Measurements from ENCODE around the gene ZNF414. TPM values are rescaled to one million over a fixed set of nuclear protein-coding genes. Genes with fewer than 3 reads are reported as not detected.
"Not testable (repeated sequence)": the region's sequence is repeated elsewhere in the genome, so short reads cannot be mapped to it uniquely, and the experiment has no call there.

ZNF414 gene
- total RNA-seq, 1 experiment from 2014 or later = 27.2 TPM

DNA sequence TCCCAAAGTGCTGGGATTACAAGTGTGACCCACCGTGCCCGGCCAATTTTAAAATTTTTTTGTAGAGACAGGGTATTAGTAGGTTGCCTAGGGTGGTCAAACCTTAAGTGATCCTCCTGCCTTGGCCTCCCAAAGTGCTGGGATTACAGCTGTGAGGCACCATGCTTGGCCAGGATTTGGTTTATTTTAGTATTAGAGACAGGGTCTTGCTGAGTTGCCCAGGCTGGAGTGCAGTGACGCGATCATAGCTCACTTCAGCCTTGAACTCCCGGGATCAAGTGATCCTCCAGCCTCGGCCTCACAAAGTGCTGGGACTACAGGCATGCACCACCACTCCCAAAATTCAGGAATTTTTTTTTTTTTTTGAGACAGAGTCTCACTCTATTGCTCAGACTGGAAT is 5.4 kb upstream of the ZNF414 start:
- ChIA-PET POLR2A (no interaction called here), CTCF (interaction anchor here (0.6 to 1.1 kb wide), 2 partner anchors 61 to 556 kb away, joined by 3 to 5 read pairs; no protein-coding TSS in a partner anchor)
- intact Hi-C loops (cut with micrococcal nuclease) = no loop called here
- Mint-ChIP-seq H3K4me1 (ENCODE audit: insufficient read depth, unreplicated experiment) (peaks cover 15% of the 10 kb centered on the region), H3K36me3 (ENCODE audit: insufficient read depth, unreplicated experiment) (peaks cover 6% of the 10 kb centered on the region), H3K27me3 (ENCODE audit: insufficient read depth, unreplicated experiment) (no peaks in the 10 kb centered on the region), H3K27ac (ENCODE audit: low read depth, unreplicated experiment) (no peak overlapping the region), H3K9me3 (ENCODE audit: unreplicated experiment) (no peaks in the 10 kb centered on the region), H3K4me3 (ENCODE audit: unreplicated experiment) (no peak overlapping the region)
- TF ChIP-seq, protein P1, sequence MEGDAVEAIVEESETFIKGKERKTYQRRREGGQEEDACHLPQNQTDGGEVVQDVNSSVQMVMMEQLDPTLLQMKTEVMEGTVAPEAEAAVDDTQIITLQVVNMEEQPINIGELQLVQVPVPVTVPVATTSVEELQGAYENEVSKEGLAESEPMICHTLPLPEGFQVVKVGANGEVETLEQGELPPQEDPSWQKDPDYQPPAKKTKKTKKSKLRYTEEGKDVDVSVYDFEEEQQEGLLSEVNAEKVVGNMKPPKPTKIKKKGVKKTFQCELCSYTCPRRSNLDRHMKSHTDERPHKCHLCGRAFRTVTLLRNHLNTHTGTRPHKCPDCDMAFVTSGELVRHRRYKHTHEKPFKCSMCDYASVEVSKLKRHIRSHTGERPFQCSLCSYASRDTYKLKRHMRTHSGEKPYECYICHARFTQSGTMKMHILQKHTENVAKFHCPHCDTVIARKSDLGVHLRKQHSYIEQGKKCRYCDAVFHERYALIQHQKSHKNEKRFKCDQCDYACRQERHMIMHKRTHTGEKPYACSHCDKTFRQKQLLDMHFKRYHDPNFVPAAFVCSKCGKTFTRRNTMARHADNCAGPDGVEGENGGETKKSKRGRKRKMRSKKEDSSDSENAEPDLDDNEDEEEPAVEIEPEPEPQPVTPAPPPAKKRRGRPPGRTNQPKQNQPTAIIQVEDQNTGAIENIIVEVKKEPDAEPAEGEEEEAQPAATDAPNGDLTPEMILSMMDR (IDR thresholded peaks at IDR 0.05; ENCODE audit: unreplicated experiment) = no peak
- no TSS peak for BruUV-seq (replicated peaks)
- DNase-seq (ENCODE audit: unreplicated experiment) = no peak

DNA sequence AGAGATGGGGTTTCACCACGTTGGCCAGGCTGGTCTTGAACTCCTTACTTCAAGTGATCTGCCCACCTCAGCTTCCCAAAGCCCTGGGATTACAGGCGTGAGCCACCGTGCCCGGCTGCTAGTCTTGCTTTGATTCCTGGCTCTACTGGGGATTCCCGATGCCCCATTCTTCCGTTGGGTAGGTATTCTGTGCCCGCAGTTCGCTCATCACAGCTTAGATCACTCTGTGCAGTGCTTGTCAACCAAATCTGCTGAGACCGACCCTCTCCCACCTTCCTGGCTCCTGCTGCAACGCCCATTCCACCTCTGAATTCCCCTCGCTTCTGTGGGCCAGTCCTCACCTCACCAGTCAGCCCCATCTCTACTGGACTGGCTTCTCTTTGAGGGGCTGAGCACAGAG is 4.6 kb upstream of the ZNF414 start:
- H3K4me1 Mint-ChIP-seq (ENCODE audit: insufficient read depth, unreplicated experiment) = peaks cover 15% of the 10 kb centered on the region
- POLR2A ChIA-PET = interaction anchor here (0.7 kb wide), 1 partner anchor 98 kb away, joined by 3 read pairs; no protein-coding TSS in a partner anchor
- H3K9me3 Mint-ChIP-seq (ENCODE audit: unreplicated experiment) = no peaks in the 10 kb centered on the region
- CTCF ChIA-PET = interaction anchor here (1.1 kb wide), 1 partner anchor 62 kb away, joined by 3 read pairs; no protein-coding TSS in a partner anchor
- H3K27me3 Mint-ChIP-seq (ENCODE audit: insufficient read depth, unreplicated experiment) = no peaks in the 10 kb centered on the region
- DNase-seq (ENCODE audit: unreplicated experiment) = no peak
- TF ChIP-seq, protein P1 (IDR thresholded peaks at IDR 0.05; ENCODE audit: unreplicated experiment) = no peak
- H3K36me3 Mint-ChIP-seq (ENCODE audit: insufficient read depth, unreplicated experiment) = peaks cover 8% of the 10 kb centered on the region
- H3K4me3 Mint-ChIP-seq (ENCODE audit: unreplicated experiment) = no peak overlapping the region
- no TSS peak for BruUV-seq (replicated peaks)
- intact Hi-C loops (cut with micrococcal nuclease) = no loop called here
- no peak overlapping the region for H3K27ac Mint-ChIP-seq (ENCODE audit: low read depth, unreplicated experiment)

DNA sequence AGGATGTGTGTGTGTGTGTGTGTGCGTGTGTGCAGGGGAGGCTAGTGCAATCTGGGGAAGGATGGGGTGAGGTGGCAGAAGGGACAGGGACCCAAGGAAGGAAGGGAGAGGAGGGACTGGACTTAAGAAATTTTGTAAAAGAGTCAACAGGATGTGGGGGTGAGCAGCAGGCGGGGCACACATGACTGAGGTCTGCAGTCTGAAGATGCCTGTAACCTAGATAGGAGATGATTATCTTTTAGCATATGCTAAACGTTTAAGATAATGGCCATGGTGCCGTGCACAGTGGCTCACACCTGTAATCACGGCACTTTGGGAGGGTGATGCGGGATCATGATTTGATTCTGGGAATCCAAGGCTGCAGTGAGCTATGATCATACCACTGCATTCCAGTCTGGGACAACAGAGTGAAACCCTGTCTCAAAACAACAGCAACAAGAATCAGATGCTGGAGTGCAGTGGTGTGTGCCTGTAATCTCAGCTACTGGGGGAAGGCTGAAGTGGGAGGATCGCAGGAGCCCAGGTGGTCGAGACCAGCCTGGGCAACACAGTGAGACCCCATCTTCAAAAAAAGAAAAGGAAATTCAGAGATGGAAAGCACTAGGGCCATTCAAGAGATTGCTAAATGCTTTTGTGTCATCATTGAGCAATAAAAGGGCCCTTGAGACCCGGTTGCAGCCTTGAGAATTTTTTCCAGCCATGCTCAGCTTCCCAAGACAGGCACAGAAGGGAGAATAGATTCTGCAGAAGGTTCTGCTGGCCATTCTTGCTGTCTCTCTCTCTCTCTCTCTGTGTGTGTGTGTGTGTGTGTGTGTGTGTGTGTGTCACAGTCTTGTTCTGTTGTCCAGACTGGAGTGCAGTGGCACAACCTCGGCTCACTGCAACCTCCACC is 3.8 kb upstream of the ZNF414 start:
- intact Hi-C loops (cut with micrococcal nuclease) = no loop called here
- ChIA-PET POLR2A (no interaction called here), CTCF (no interaction called here)
- Mint-ChIP-seq H3K9me3 (ENCODE audit: unreplicated experiment) (no peaks in the 10 kb centered on the region), H3K4me1 (ENCODE audit: insufficient read depth, unreplicated experiment) (peaks cover 15% of the 10 kb centered on the region), H3K36me3 (ENCODE audit: insufficient read depth, unreplicated experiment) (peaks cover 14% of the 10 kb centered on the region), H3K27ac (ENCODE audit: low read depth, unreplicated experiment) (no peak overlapping the region), H3K27me3 (ENCODE audit: insufficient read depth, unreplicated experiment) (no peaks in the 10 kb centered on the region), H3K4me3 (ENCODE audit: unreplicated experiment) (no peak overlapping the region)
- TF ChIP-seq, protein P1 (IDR thresholded peaks at IDR 0.05; ENCODE audit: unreplicated experiment) = no peak
- DNase-seq (ENCODE audit: unreplicated experiment) = peak; percentile 31
- BruUV-seq (replicated peaks) = no TSS peak

DNA sequence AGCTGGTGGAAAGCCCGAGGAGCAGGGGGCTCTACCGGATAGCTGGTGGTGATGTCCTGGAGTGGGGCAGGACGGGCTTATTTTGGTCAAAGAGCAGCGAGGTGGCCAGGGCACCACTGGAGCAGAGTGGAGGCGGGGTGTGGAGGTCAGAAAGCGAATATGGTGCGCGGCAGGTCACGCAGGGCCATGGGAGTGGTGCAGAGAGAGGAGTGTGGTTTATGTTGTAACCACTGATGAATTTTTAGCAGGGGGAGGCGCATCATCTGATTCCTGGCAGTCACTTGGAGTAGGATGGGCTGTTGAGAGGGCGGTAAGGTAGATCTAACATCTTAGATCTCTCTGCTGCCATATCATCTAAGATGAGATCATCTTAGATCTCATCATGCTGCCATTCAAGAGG is 1.4 kb upstream of the ZNF414 start:
- CTCF ChIA-PET = interaction anchor here (4.3 kb wide), 1 partner anchor 64 kb away, joined by 28 read pairs; the partner anchor contains the start of gene MYO1F
- intact Hi-C loops (cut with micrococcal nuclease) = no loop called here

DNA sequence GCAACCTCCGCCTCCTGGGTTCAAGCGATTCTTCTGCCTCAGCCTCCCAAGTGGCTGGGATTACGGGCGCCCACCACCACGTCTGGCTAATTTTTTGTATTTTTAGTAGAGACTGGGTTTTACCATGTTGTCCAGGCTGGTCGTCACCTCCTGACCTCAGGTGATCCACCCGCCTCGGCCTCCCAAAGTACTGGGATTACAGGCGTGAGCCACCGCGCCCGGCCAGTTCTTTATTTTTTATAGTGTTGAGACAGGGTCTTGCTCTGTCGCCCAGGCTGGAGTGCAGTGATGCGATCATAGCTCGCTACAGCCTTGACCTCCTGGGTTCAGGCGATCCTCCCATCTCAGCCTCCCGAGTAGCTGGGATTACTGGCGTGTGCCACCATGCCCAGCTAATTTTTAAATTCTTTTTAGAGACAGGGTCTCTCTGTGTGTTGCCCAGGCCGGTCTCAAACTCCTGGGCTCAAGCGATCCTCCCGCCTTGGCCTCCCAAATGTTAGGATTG is 590 bp upstream of the ZNF414 start:
- H3K4me3 Mint-ChIP-seq (ENCODE audit: unreplicated experiment) = peak overlapping the region; percentile 85
- H3K36me3 Mint-ChIP-seq (ENCODE audit: insufficient read depth, unreplicated experiment) = peaks cover 24% of the 10 kb centered on the region
- ChIA-PET POLR2A (interaction anchor here (0.5 to 2.5 kb wide), 18 partner anchors 8 to 1159 kb away, joined by 3 to 40 read pairs (median 4); partner anchors contain the start of genes HNRNPM, MARCHF2, NDUFA7 and RAB11B), CTCF (interaction anchor here (0.6 to 4.3 kb wide), 5 partner anchors 65 to 179 kb away, joined by 3 to 28 read pairs (median 4); partner anchors contain the start of gene MYO1F)
- H3K27me3 Mint-ChIP-seq (ENCODE audit: insufficient read depth, unreplicated experiment); DNase-seq (ENCODE audit: unreplicated experiment); intact Hi-C loops (cut with micrococcal nuclease); H3K9me3 Mint-ChIP-seq (ENCODE audit: unreplicated experiment): not testable (repeated sequence)
- peaks cover 15% of the 10 kb centered on the region for H3K4me1 Mint-ChIP-seq (ENCODE audit: insufficient read depth, unreplicated experiment)
- peak overlapping the region; percentile 99 for H3K27ac Mint-ChIP-seq (ENCODE audit: low read depth, unreplicated experiment)
- TSS peak; percentile 89 for BruUV-seq (replicated peaks)

More for the DNA sequence above, 1.4 kb upstream of the ZNF414 start:
- no TSS peak for BruUV-seq (replicated peaks)
- no peak for DNase-seq (ENCODE audit: unreplicated experiment)
- Mint-ChIP-seq H3K4me3 (ENCODE audit: unreplicated experiment) (no peak overlapping the region), H3K27ac (ENCODE audit: low read depth, unreplicated experiment) (no peak overlapping the region), H3K27me3 (ENCODE audit: insufficient read depth, unreplicated experiment) (no peaks in the 10 kb centered on the region), H3K4me1 (ENCODE audit: insufficient read depth, unreplicated experiment) (peaks cover 15% of the 10 kb centered on the region), H3K9me3 (ENCODE audit: unreplicated experiment) (no peaks in the 10 kb centered on the region), H3K36me3 (ENCODE audit: insufficient read depth, unreplicated experiment) (peaks cover 16% of the 10 kb centered on the region)
- TF ChIP-seq, protein P1 (IDR thresholded peaks at IDR 0.05; ENCODE audit: unreplicated experiment) = no peak
- POLR2A ChIA-PET = interaction anchor here (0.7 to 2.5 kb wide), 3 partner anchors 11 to 154 kb away, joined by 3 to 40 read pairs (median 8); partner anchors contain the start of gene HNRNPM

All from MCF 10A (cell line).